ENCODE results near the gene TAF3.

The TAF3 gene

DNA sequence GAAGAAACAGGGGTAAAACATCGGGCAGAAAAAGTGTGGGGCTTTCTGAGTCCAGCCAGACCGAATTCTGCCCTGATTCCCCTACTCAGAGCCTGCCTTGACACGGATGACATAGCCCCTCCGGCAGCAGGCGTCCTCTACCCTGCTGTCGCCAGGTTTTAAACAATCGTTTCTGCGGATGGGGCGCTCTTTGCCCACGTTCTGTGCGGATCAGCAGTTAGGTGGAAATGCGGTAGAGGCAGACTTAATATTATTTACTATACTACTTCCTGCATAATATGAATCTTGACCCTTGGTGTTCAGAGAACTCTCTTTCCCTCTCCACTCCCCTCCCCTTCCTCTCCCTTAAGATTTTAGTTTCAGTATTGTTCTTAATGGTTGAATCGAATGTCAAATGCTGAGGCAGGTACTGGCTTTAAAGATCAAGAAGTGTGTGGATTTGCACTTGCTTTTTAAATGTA is 238.6 kb downstream of the TAF3 start:
- H3K9me3 Mint-ChIP-seq: no peaks in the 10 kb centered on the region
- H3K27ac Mint-ChIP-seq: peak overlapping the region; percentile 84
- peaks cover 52% of the 10 kb centered on the region for H3K36me3 Mint-ChIP-seq (ENCODE audit: low read depth)
- peak overlapping the region; percentile 89 for H3K4me3 Mint-ChIP-seq
- H3K27me3 Mint-ChIP-seq (ENCODE audit: low read depth): peaks cover 15% of the 10 kb centered on the region
- peaks cover 59% of the 10 kb centered on the region for H3K4me1 Mint-ChIP-seq (ENCODE audit: low read depth)

DNA sequence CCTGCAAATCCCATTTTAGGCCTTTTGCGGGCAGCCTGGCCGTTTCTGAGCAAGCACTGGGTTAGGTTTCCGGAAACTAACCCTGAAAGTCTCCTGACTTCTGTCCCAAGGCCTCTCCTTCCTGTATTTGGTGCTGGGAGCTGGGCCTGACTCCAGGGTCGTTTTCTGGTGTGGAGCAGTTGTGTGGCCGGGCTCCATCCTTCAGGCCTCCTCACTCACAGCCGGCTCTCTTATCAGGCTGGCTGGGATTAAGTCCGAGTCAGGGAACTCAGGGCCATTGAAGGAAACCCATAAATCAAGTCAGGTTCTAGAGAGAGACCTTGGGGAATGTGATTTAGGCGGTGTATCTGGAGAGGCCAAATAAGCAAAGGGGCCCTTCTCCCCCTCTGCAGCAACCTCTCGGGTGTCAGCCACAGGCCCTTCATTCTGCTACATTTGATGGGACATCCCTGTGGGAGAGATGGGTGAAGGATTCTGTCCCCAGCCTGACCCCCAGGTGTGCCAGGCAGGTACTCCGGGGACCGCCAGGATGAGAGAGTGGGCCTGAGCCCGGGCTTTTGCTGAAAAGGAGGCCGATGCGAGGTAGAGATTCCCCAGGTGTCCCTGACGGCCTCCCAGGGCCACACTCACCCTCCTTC is 239.4 kb downstream of the TAF3 start:
- Mint-ChIP-seq H3K36me3 (ENCODE audit: low read depth) (peaks cover 58% of the 10 kb centered on the region), H3K27ac (peak overlapping the region; percentile 84), H3K27me3 (ENCODE audit: low read depth) (peaks cover 6% of the 10 kb centered on the region), H3K9me3 (no peaks in the 10 kb centered on the region), H3K4me3 (peak overlapping the region; percentile 89), H3K4me1 (ENCODE audit: low read depth) (peaks cover 61% of the 10 kb centered on the region)

DNA sequence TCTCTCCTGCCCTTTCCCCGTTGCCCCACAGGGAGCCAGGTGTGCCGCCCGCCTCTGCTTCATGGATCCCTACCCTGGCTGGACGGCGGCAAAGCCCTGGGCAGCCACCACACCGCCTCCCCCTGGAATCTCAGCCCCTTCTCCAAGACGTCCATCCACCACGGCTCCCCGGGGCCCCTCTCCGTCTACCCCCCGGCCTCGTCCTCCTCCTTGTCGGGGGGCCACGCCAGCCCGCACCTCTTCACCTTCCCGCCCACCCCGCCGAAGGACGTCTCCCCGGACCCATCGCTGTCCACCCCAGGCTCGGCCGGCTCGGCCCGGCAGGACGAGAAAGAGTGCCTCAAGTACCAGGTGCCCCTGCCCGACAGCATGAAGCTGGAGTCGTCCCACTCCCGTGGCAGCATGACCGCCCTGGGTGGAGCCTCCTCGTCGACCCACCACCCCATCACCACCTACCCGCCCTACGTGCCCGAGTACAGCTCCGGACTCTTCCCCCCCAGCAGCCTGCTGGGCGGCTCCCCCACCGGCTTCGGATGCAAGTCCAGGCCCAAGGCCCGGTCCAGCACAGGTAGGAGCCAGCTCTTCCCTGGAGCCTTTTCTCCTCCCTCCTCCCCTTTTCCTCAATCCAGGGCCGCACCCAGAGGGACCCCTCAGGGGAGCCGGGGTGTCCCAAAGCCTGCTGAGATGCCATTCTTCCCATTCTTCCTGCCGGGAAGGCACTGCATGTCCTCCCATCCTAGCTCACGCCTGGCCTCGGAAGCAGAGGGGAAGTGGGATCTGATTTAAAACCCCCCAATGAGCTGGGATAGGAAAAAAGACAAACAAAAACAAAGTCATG is 240.2 kb downstream of the TAF3 start:
- Mint-ChIP-seq H3K4me1 (ENCODE audit: low read depth) (peaks cover 63% of the 10 kb centered on the region), H3K27ac (peak overlapping the region; percentile 93), H3K4me3 (peak overlapping the region; percentile 89), H3K36me3 (ENCODE audit: low read depth) (peaks cover 65% of the 10 kb centered on the region), H3K9me3 (no peaks in the 10 kb centered on the region), H3K27me3 (ENCODE audit: low read depth) (no peaks in the 10 kb centered on the region)

DNA sequence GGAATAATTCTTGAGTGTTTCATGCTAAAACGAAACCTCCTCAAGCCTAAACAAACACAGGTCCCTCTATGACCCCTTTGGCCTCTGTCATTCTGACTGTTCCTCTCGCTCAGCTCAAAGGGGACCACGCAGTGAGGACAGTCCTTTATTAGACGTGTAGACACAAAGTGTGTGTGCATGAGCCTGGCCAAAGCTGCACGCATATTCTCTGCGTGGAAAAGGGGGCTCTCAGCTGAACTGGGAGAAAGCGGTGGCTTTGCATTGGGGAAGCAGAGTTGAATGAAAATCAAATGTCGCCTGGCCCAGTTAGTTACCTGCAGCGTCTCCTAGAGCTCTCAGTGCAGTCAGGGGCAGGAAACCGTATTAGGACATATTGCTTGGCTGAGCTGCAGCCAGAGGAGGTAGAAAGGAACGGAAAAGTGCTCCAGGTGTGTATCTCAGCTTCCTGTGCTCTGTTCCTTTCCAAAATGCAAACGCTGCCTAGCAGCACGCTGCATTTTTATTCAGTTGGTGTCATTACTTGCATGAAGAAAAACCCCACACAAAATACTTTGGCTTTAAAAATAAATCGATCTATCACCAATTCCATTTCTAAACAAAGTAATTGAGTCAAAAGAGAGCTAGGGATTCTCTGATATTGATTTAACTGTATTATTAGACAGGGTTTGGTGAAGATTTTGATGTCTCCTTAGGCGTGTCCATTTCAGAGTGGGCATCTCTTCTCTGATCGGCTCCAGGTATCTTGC is 241.1 kb downstream of the TAF3 start:
- no peaks in the 10 kb centered on the region for H3K27me3 Mint-ChIP-seq (ENCODE audit: low read depth)
- H3K27ac Mint-ChIP-seq: peak overlapping the region; percentile 93
- peaks cover 71% of the 10 kb centered on the region for H3K36me3 Mint-ChIP-seq (ENCODE audit: low read depth)
- peaks cover 66% of the 10 kb centered on the region for H3K4me1 Mint-ChIP-seq (ENCODE audit: low read depth)
- H3K4me3 Mint-ChIP-seq: peak overlapping the region; percentile 89
- H3K9me3 Mint-ChIP-seq: no peaks in the 10 kb centered on the region

DNA sequence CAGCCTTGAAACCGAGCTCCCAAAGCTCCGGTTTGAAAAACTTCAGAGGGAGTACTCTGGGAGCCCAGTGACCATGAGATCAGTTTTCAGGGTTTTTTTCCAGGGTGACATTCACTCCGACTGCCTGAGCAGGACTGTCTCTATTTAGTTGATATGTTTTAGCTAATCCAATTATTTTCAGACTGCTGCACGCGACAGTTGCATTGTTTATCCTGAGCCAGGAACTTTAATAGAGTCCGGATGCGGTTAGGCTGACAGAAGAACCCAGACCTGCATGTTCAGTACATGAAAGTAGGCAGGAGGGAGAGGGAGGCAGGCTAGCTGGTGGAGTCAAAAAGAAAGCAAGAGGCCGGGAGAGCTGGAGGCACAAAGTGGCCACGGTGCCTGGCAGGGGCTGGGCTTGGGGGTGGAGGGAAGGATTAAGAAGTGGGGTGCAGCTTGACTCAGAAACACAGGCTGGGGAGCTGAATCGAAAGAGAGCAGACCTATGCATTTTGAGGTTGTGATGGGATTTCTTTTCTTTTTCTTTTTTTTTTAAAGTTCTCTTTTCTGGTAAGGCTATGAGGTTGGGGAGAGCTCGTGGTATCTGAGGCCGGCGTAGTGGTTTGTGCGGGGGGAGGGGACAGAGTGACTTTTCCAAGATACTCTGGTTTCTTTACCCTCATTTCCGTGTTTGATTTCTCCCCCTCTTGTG is 241.9 kb downstream of the TAF3 start:
- H3K4me3 Mint-ChIP-seq: peak overlapping the region; percentile 89
- peaks cover 71% of the 10 kb centered on the region for H3K4me1 Mint-ChIP-seq (ENCODE audit: low read depth)
- peaks cover 74% of the 10 kb centered on the region for H3K36me3 Mint-ChIP-seq (ENCODE audit: low read depth)
- no peaks in the 10 kb centered on the region for H3K9me3 Mint-ChIP-seq
- H3K27me3 Mint-ChIP-seq (ENCODE audit: low read depth): no peaks in the 10 kb centered on the region
- H3K27ac Mint-ChIP-seq: peak overlapping the region; percentile 93

DNA sequence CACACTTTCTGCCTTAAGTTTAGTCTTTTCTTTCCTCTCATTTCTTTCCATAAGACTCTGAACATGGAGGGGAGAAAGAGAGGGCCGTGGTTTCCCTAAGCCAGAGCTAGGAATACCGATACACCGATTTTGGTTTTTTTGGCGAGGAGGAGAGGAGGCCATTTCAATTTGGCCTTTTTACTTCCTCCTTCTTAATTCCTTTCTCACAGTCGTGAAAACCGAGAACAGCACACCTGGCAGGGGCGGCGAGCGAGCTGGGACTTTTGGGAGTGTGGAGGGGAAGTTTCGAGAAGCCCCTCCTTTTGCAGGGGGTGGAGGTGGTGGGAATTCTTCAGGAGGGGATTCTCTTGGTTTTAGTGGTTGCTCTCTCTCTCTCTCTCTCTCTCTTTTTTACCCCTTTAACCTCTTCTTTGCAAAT is 242.4 kb downstream of the TAF3 start:
- Mint-ChIP-seq H3K4me3 (peak overlapping the region; percentile 89), H3K36me3 (ENCODE audit: low read depth) (peaks cover 75% of the 10 kb centered on the region), H3K27me3 (ENCODE audit: low read depth) (no peaks in the 10 kb centered on the region), H3K4me1 (ENCODE audit: low read depth) (peaks cover 74% of the 10 kb centered on the region), H3K9me3 (no peaks in the 10 kb centered on the region), H3K27ac (peak overlapping the region; percentile 93)

DNA sequence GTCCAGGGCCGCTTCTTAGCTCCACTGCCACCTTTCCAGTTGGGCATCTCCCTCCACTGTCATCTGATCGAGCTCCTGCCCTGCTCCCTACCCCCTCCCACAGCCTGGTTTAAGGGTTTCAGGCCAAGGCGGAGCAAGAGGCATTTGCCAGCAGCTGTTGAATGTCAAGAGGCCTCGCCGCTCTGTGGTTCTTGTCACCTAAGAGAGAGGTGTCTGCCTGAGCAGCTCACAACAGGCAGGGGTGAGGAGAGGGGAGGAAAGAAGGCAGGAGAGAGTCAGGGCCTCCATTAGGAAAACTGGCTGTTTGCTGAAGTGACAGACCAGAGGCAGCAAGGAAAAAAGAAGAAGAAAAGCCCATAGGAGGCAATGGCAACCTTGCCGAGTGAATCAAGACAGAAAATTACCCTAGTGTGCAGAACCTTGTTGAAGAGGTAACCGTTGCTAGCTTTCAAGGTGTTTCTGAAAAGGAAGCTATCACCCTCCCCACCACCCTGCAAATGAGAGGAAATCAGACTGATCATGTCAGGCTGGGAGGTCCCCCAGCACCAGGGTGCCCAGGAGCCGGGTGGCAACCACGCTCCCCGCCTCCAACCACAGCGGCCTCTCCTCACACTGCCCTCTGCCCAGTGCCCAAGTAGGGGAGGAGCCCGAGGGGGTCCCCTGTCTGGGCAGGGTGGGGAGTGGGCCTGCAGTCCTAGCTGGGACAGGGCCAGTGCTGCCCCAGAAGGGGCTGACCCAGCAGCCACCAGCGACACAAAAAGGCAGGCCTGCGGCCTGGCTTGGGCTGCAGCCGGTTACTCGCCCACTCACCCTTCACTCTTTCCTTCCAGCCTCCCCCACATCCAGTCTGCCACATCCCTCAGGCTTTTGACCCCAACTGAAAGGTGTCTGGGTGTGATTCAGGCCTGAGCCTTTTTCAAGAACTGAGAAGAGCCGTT is 243.2 kb downstream of the TAF3 start:
- Mint-ChIP-seq H3K9me3 (no peaks in the 10 kb centered on the region), H3K4me1 (ENCODE audit: low read depth) (peaks cover 83% of the 10 kb centered on the region), H3K4me3 (peak overlapping the region; percentile 89), H3K27ac (peak overlapping the region; percentile 93), H3K36me3 (ENCODE audit: low read depth) (peaks cover 81% of the 10 kb centered on the region), H3K27me3 (ENCODE audit: low read depth) (no peaks in the 10 kb centered on the region)

DNA sequence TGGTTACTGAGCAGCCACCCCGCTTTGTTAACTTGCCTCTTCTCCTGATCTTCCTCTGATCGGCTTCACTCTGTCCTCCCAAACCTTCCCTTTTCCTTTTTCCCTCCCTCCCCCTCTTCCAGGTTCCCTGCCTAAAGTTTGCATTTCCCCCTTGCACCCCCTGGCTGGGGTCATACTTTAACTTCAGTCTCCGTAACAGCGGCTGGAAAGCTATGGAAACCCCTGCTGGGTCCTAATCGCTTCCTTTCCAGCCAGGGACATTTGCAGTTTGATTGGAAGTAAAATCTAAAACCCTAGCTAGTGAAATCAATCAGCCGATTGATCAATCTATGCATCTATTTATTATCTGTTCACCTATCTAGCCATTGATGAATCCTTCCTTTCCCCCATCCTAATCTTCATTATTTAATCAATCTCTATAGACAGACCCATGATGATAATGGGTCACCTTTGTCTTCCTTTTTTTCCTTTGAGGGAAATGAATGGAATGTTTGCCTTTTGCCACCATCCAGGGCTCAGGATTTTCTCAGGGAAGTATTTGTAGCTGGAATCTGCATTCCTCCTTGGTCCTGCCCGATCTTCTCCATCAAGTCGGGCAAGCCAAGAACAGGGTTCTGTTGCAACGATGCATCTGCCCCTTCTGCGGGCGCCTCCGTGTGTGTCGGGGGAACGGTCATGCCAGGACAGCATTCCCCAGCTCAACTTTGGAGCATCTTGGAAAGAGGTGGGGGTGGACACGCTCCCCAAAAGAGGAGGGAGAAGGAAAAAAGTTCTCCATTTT is 245.0 kb downstream of the TAF3 start:
- peaks cover 85% of the 10 kb centered on the region for H3K36me3 Mint-ChIP-seq (ENCODE audit: low read depth)
- peak overlapping the region; percentile 59 for H3K27ac Mint-ChIP-seq
- H3K4me3 Mint-ChIP-seq: peak overlapping the region; percentile 57
- no peaks in the 10 kb centered on the region for H3K27me3 Mint-ChIP-seq (ENCODE audit: low read depth)
- no peaks in the 10 kb centered on the region for H3K9me3 Mint-ChIP-seq
- peaks cover 87% of the 10 kb centered on the region for H3K4me1 Mint-ChIP-seq (ENCODE audit: low read depth)

DNA sequence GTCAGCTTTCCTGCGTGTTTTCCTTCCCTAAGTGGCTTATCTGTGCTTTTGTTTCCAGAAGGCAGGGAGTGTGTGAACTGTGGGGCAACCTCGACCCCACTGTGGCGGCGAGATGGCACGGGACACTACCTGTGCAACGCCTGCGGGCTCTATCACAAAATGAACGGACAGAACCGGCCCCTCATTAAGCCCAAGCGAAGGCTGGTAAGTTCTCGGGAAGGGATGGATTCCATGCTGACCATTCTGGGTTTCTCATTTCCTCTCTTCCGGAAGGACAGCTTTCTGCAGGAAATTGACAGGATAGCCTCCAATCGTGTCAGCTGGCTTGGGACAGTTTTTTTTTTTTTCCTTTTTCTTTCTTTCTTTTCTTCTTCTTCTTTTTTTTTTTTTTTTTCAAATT is 245.6 kb downstream of the TAF3 start:
- Mint-ChIP-seq H3K27ac (peak overlapping the region; percentile 56), H3K4me3 (peak overlapping the region; percentile 62), H3K27me3 (ENCODE audit: low read depth) (no peaks in the 10 kb centered on the region), H3K9me3 (no peaks in the 10 kb centered on the region), H3K36me3 (ENCODE audit: low read depth) (peaks cover 87% of the 10 kb centered on the region), H3K4me1 (ENCODE audit: low read depth) (peaks cover 86% of the 10 kb centered on the region)

DNA sequence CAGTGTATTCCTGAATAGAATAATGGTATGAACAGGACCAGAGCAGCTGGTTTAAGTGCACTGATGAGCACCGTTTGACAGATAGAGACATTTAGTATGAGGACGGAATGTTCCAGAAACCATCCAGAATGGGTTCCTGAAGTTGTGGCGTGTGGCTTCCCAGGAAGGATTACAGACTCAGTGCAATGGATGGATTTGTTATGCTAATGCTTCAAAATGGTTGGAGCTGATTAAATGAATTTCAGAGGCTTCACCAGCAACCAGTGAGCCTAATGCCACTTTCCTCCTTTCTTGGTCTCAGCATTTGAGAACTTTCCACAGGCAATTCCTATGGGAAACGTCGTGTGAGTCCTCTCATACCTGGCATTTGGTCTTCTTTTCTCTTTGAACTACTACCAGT is 246.1 kb downstream of the TAF3 start:
- Mint-ChIP-seq H3K4me1 (ENCODE audit: low read depth) (peaks cover 86% of the 10 kb centered on the region), H3K27me3 (ENCODE audit: low read depth) (no peaks in the 10 kb centered on the region), H3K9me3 (no peaks in the 10 kb centered on the region), H3K27ac (peak overlapping the region; percentile 56), H3K4me3 (peak overlapping the region; percentile 62), H3K36me3 (ENCODE audit: low read depth) (peaks cover 87% of the 10 kb centered on the region)

DNA sequence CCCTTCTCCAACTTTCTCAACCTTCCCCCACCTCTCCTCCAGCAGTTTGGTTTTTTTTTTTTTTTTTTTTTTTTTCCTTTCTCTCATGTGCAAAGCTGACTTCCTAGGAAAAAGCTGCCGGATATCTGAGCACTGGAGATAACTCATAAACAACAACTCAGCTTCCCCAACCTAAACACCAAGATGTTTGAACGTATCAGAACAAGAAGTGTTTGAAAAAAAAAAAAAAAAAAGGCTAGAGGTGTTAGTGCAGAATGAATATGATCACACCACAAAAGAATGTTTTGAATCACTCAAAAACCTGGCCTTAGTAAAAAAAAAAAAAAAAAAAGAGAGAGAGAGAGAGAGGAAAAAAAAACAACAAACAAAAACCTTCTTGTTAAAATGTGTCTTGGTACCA is 247.3 kb downstream of the TAF3 start:
- Mint-ChIP-seq H3K9me3 (no peaks in the 10 kb centered on the region), H3K36me3 (ENCODE audit: low read depth) (peaks cover 86% of the 10 kb centered on the region), H3K4me1 (ENCODE audit: low read depth) (peaks cover 84% of the 10 kb centered on the region), H3K27ac (peak overlapping the region; percentile 84), H3K27me3 (ENCODE audit: low read depth) (no peaks in the 10 kb centered on the region), H3K4me3 (peak overlapping the region; percentile 78)

DNA sequence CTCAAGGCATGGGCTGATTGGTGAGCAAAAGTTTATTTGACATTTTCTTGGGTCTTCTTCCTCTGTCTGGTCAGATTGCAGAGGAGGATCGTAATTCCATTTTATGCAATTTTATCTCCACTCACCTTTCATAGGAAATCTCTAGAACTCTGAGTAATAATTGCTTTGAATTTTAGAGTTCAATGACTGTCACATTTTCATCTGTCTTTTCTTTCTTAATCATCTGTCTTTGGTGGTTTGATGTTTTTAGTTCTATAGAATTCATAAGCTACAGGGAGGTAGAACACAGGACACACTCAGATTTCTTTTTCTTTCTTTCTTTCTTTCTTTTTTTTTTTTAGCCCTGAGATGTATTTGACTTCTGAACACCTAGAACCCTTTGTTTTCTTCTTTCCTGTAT is 247.8 kb downstream of the TAF3 start:
- Mint-ChIP-seq H3K36me3 (ENCODE audit: low read depth) (peaks cover 86% of the 10 kb centered on the region), H3K9me3 (no peaks in the 10 kb centered on the region), H3K27ac (peak overlapping the region; percentile 84), H3K27me3 (ENCODE audit: low read depth) (no peaks in the 10 kb centered on the region), H3K4me1 (ENCODE audit: low read depth) (peaks cover 83% of the 10 kb centered on the region), H3K4me3 (peak overlapping the region; percentile 78)
